ENCODE data around the gene HIC2. TPM values are rescaled to one million over a fixed set of nuclear protein-coding genes. Genes with fewer than 3 reads are reported as not detected.
"Not testable (repeated sequence)": the region's sequence is repeated elsewhere in the genome, so short reads cannot be mapped to it uniquely, and the experiment has no call there.

The HIC2 gene
- total and polyA plus RNA-seq, 9 of the 15 experiments (the other 6 are each of a cell fraction or from before 2014, with no cell fraction given), result 1.7 to 117 (median 35.5) TPM

DNA sequence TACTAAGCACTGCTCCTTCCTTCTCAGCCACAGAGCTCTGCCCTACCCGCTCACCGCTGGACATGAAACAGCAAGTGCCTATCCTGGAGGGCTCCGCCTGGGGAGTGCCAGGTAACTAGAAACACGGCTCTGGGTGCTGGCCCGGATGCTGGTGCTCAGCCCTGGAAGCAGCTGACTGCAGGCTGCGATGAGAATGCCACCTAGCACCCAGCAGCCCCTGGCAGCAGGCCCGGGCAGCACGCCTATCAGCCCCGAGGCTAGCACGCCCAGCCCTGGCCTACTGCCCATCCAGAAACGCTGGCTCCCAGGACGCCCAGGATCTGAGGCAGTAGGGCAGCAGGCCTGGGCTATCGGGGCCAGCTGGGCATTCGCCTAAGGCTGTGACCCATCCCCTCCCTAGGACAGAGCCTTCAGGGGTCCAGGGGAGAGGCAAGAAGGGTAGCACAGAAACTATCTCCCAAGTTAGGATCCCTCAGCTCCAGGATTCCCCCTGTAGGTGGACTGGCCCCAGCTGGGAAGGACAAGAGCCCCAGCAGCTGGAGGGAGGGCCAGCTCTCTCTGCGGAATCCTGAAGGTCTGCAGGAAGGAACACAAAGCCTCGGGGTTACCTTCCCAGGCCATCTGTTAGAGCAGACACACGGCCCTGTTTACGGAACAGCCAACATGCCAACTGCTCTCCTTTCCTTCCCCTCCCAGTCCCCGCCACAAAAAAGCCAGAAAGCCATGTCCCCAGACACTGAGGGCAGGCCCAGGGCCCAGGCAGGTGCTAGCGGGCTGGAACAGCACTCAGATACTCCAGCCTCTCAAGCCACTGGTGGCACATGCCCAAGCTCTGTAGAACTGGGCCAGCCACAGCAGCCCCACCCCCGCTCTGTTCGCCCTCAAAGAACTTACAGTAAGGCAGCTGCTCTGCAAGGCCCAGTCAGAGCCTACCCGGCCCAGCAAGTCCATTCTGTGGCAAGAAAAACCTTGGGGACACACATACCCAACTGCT lies 76.9 kb downstream of the HIC2 start:
- H3K9me1 ChIP-seq (ENCODE audit: control insufficient read depth, insufficient read depth, low read length); H4K20me1 ChIP-seq (replicated peaks; ENCODE audit: control insufficient read depth, insufficient read depth, low read length); intact Hi-C loops (cut with micrococcal nuclease); H3K27ac ChIP-seq (ENCODE audit: extremely low read depth, low read depth, low read length); H3K27me3 ChIP-seq (ENCODE audit: control insufficient read depth in 2 of 2, insufficient read depth in 2 of 2, low read length in 2 of 2); H3K36me3 ChIP-seq (ENCODE audit: control insufficient read depth, insufficient read depth, low read length); H3K4me3 ChIP-seq; in situ Hi-C loops (cut with MboI); H3K4me2 ChIP-seq (ENCODE audit: insufficient read depth, low read length); BruUV-seq (replicated peaks); CTCF ChIA-PET (ENCODE audit: low intra/inter-chr PET ratio); H3K9ac ChIP-seq (ENCODE audit: insufficient read depth in 1 of 2, low read depth in 2 of 2, low read length in 2 of 2); ATAC-seq; DNase-seq (ENCODE audit: extremely low read depth in 1 of 4, low spot score in 3 of 4); FAIRE-seq; H3K9me3 ChIP-seq (replicated peaks; ENCODE audit: control insufficient read depth, insufficient read depth, low read depth, low read length); H3K4me1 ChIP-seq (replicated peaks in 1 of 2; ENCODE audit: control insufficient read depth in 2 of 2, insufficient read depth in 2 of 2, low read length in 2 of 2); POLR2A ChIA-PET; H3K79me2 ChIP-seq (ENCODE audit: control insufficient read depth, insufficient read depth, low read length); H2AFZ ChIP-seq (ENCODE audit: low read depth, low read length): not testable (repeated sequence)
- no CpG with 5 or more reads among the region's 23 CpGs for WGBS (ENCODE audit: insufficient coverage, low coverage, missing lambda C conversion rate)

DNA sequence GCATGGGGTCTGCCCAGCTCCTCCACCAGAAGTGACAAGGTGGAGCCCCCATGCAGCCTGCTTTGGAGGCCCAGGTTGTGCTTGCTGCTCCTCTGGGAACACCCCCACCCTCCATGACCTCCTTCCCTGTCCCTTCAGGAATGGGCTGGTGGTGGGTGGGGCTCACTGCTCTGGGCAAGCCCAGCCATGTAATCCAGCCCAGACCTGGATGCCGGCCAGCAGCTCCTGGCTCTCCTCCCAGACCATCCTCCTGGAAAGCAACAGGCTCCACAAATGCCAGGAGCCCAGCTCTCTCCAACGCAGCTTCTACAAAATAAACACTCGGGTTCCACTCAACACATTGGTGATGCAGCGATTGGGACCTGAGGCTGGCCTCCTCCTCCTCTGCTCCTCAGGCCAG lies 80.8 kb downstream of the HIC2 start:
- DNase-seq (ENCODE audit: extremely low read depth in 1 of 4, low spot score in 3 of 4); H3K9me1 ChIP-seq (ENCODE audit: control insufficient read depth, insufficient read depth, low read length); H3K9me3 ChIP-seq (replicated peaks; ENCODE audit: control insufficient read depth, insufficient read depth, low read depth, low read length); H3K4me3 ChIP-seq; CTCF ChIA-PET (ENCODE audit: low intra/inter-chr PET ratio); H3K79me2 ChIP-seq (ENCODE audit: control insufficient read depth, insufficient read depth, low read length); H3K27me3 ChIP-seq (ENCODE audit: control insufficient read depth in 2 of 2, insufficient read depth in 2 of 2, low read length in 2 of 2); H4K20me1 ChIP-seq (replicated peaks; ENCODE audit: control insufficient read depth, insufficient read depth, low read length); H3K4me1 ChIP-seq (replicated peaks in 1 of 2; ENCODE audit: control insufficient read depth in 2 of 2, insufficient read depth in 2 of 2, low read length in 2 of 2); intact Hi-C loops (cut with micrococcal nuclease); FAIRE-seq; POLR2A ChIA-PET; H3K36me3 ChIP-seq (ENCODE audit: control insufficient read depth, insufficient read depth, low read length); H3K4me2 ChIP-seq (ENCODE audit: insufficient read depth, low read length); H2AFZ ChIP-seq (ENCODE audit: low read depth, low read length); BruUV-seq (replicated peaks); H3K27ac ChIP-seq (ENCODE audit: extremely low read depth, low read depth, low read length); H3K9ac ChIP-seq (ENCODE audit: insufficient read depth in 1 of 2, low read depth in 2 of 2, low read length in 2 of 2): not testable (repeated sequence)
- ATAC-seq, result 0 out of 3 replicates have a peak, but pooled peaks have one; percentile 1
- in situ Hi-C loops (cut with MboI), result loop anchor here (5.0 kb wide), 1 partner anchor 46 kb away; no protein-coding TSS in a partner anchor
- no CpG with 5 or more reads among the region's 4 CpGs for WGBS (ENCODE audit: insufficient coverage, low coverage, missing lambda C conversion rate)

DNA sequence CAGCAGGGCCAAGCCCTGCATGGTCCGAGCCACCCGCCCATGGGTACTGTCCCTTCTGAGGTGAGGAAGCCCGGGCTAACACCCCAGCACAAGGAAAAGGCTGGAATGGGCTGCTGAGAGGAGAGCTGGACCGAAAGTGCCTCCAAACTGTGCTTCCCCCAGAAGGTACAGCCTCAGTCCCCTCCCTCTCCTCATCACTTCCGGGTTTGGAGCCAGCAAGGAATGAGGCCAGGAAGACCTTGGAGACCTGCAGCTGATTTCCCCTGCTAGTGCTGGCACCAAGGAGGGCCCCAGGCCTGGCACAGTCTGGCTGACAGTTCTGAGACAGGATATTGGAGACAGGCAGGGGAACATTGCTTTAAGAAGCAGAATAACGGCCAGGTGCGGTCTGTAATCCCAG lies 81.3 kb downstream of the HIC2 start:
- H2AFZ ChIP-seq (ENCODE audit: low read depth, low read length); H3K36me3 ChIP-seq (ENCODE audit: control insufficient read depth, insufficient read depth, low read length); intact Hi-C loops (cut with micrococcal nuclease); POLR2A ChIA-PET; DNase-seq (ENCODE audit: extremely low read depth in 1 of 4, low spot score in 3 of 4); H3K27me3 ChIP-seq (ENCODE audit: control insufficient read depth in 2 of 2, insufficient read depth in 2 of 2, low read length in 2 of 2); H3K4me1 ChIP-seq (replicated peaks in 1 of 2; ENCODE audit: control insufficient read depth in 2 of 2, insufficient read depth in 2 of 2, low read length in 2 of 2); FAIRE-seq; H4K20me1 ChIP-seq (replicated peaks; ENCODE audit: control insufficient read depth, insufficient read depth, low read length); BruUV-seq (replicated peaks); H3K9ac ChIP-seq (ENCODE audit: insufficient read depth in 1 of 2, low read depth in 2 of 2, low read length in 2 of 2); H3K4me3 ChIP-seq; H3K27ac ChIP-seq (ENCODE audit: extremely low read depth, low read depth, low read length); CTCF ChIA-PET (ENCODE audit: low intra/inter-chr PET ratio); H3K9me1 ChIP-seq (ENCODE audit: control insufficient read depth, insufficient read depth, low read length); H3K4me2 ChIP-seq (ENCODE audit: insufficient read depth, low read length); H3K79me2 ChIP-seq (ENCODE audit: control insufficient read depth, insufficient read depth, low read length); H3K9me3 ChIP-seq (replicated peaks; ENCODE audit: control insufficient read depth, insufficient read depth, low read depth, low read length): not testable (repeated sequence)
- no CpG with 5 or more reads among the region's 7 CpGs for WGBS (ENCODE audit: insufficient coverage, low coverage, missing lambda C conversion rate)
- ATAC-seq, result peak; percentile 33
- in situ Hi-C loops (cut with MboI), result loop anchor here (5.0 kb wide), 1 partner anchor 46 kb away; no protein-coding TSS in a partner anchor

Data from K562 (cell line).